Measurements from ENCODE around the gene MVB12B.

DNA sequence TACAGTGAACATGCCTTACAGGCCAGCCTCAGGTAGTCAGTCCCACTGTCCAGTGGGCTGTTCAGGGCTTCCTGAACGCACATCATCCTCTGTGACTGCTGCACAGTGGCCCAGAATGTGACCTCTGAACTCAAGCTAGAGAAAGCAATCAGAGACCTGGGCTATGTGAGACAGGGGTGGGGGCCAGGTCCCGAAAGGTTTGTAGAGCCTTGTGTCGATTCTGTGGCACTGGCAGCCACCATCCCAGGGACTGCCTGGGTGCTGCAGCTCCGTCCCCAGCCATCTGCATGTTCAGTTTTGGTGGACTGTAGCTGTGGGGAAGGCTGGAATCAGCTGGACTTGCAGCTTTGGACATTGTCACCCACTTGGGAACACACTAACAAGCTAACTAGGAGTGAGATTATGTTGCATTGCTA lies 47.7 kb downstream of the MVB12B start:
- TF ChIP-seq, protein P1, sequence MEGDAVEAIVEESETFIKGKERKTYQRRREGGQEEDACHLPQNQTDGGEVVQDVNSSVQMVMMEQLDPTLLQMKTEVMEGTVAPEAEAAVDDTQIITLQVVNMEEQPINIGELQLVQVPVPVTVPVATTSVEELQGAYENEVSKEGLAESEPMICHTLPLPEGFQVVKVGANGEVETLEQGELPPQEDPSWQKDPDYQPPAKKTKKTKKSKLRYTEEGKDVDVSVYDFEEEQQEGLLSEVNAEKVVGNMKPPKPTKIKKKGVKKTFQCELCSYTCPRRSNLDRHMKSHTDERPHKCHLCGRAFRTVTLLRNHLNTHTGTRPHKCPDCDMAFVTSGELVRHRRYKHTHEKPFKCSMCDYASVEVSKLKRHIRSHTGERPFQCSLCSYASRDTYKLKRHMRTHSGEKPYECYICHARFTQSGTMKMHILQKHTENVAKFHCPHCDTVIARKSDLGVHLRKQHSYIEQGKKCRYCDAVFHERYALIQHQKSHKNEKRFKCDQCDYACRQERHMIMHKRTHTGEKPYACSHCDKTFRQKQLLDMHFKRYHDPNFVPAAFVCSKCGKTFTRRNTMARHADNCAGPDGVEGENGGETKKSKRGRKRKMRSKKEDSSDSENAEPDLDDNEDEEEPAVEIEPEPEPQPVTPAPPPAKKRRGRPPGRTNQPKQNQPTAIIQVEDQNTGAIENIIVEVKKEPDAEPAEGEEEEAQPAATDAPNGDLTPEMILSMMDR (IDR thresholded peaks at IDR 0.05), result no peak
- TF ChIP-seq POLR2A (IDR thresholded peaks at IDR 0.05), result no peak

Data from Peyer's patch (tissue), 4 donors.